T-helper 22 cell (primary cell): ENCODE results near the gene CSTB.

Source experiments
- DNase-seq: peaks from one replicate; pipeline ENCODE4 v3.0.0-alpha.2; 2020; ENCODE audit warnings: low read depth

CSTB gene

DNA sequence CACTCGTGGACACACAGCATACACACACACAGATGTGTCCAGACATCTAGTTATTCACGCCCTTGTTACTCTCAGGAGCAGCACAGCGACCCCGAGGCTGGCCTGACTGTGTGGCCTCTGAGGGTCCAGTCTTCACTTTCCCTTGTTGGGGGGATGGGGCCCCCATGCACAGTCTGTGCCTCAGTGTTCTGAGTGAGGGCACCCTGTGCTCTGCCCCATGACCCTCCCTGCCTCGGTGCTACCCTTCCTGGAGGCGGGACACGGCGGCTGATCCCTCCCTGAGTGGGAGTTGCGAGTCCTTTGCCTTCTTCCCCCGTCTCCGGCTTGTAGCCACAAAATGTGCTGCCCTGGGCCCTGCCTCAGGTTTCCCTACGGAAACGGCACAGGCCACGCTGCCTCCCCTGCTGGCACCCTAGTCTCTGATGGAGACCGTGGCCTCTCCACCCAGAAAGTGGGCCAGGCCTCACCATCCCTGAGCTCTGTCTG, 8.6 kb downstream of the CSTB start:
- DNase-seq, result no peak

DNA sequence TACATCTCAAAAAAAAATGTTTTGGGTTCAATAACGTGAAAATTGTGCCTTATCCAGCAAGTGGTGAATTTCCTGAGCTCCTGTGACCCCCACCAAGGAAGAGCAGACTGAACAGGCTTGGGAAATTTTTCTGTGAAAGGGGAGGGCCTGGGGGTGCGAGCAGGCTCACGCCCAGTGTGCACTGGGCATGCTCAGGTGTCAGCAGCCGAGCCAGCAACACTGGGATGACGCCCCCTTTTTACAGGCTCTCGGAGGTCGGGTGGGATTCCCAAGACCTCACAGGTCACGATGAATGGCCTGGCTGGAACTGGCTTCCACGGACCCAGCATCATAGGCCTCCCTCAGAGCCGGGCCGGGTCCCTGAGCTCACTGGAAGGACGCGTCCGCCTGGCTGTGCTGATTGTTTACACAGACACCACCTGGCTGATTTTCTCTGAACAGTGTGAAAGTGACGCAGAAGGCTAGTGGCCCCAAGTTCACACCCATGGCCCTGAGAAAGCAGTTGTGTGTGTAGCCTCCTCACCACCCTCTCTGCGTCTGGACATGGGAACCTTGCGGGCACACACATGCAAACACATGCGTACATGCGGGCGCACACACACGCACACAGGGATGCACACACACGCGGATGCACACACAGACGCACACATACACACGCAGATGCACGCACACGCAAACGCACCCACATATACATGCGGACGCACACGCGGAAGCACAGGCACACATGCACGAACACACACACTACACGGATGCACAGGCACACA, 9.2 kb downstream of the CSTB start:
- DNase-seq, result no peak

DNA sequence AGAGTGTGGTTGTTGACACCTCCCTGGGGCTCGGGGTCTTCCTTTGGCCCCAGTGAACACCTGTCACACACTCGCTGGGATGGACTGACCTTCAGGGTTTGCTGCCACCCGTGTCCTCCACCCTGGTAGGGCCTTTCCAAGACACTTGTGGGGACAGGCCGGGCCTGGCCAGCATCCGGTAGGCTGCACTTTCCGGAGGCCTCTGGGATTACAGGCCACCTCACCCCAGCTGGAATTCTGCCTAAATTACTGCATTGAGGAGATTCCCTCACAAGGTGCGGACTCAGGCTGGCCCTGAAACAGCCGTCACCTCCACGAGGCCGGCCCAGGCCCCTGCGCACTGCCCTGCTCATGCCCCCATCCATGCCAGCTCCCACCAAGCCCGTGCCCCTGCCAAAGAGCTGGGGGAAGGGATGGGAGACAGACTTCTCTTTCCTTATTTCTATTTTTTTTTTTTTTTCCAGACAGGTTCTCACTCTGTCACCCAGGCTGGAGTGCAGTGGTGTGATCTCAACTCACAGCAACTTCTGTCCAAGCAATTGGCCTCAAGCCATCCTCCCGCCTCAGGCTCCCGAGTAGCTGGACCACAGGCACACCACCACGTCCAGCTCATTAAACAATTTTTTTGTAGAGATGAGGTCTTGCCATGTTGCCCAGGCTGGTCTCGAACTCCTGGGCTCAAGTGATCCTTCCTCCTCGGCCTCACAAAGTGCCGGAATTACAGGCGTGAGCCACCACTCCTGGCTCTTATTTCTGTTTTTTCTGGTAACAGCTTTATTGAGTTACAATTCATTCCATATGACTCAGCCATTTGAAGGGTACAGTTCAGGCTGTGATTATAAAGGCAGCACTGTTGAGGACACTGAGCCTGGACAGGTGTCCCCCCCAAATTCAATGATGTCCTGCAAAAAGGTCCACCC, 11.3 kb downstream of the CSTB start:
- DNase-seq, result no peak

DNA sequence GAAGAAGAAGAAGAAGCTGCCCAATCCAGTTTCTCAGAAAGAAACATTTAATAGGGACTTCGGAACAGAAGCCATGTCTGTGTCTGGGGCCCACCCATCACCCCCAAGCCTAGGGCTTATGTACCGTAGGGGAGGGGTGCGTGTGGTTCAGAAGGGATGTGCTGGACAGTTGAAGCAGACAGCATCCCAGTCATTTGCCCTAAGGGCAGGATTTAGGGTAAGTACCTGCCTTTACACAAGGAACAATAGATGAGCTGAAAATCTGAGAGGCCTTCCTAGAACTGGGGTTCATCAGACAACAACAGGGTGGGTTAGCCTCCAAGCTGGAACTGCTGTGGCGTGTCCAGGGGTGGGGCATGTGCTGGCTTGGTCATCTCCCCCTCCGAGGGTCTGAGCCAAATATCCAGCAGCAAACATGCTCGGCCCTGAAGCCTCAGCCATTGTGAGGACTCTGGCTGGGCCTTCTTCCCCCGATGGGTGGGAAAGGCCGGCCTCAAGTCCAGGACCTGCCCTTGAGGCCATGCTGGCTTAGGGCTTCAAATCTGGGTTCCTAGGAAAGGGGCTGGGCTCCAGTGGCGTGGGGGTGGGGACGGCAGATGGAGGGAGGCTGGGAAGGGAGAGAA, 12.1 kb downstream of the CSTB start:
- no peak for DNase-seq

DNA sequence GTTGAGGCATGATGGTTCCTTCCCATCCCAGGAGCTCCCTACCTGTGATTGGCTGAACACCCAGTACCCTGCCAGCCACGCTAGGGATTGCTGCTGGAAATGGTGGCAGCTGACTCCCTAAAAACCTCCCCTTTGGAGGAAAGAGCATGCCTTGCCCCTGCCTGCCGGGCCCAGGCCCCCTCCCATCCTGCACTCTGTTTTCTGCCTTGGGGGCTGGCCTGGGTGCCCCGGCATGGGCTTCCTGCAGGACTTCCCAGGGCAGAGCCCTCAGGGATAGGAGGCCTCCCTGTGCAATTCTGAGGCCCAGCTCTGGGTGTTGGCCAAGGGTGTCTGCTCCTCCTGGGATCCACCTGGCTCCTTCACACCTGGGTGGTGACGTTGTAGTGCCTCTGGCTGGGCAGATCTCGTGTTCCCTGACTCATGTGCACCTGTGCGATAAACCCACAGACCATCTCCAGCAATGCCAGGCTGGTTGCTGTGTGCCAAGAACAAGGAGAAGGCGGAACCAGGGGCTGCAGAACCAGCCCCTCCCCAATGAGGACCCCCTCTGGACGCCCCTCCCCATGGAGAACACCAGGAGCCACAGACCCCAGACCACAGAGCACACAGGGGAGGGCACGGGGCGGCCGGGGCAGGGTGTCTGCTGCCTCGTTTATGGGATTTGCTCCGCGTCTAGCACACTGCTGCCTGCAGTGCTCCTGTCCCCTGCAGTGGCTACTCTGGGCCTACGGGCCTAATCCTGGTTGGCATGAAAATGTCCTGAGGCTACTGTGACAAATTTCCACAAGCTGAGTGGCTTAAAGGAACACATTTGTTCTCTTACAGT, 13.6 kb downstream of the CSTB start:
- DNase-seq, result no peak

DNA sequence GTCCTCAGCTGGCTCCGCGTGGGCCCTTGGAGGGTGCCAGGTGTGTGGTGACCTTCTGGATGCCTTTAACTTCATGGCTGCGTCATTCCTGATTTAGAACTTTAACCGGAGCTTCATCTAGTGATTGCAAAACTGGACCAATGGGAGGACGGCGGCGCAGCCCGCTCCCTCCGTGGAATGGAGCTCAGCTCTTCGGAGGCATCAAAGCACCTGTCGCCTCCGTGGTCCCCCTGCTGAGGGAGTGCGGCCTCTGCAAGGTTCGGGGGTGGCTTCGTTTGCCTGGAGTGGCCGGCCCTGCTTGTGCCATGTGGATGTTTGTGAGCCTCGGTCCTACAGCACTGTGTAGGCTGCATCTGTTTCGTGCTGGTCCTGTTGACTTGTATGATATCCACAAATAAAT, 14.2 kb downstream of the CSTB start:
- DNase-seq, result no peak

DNA sequence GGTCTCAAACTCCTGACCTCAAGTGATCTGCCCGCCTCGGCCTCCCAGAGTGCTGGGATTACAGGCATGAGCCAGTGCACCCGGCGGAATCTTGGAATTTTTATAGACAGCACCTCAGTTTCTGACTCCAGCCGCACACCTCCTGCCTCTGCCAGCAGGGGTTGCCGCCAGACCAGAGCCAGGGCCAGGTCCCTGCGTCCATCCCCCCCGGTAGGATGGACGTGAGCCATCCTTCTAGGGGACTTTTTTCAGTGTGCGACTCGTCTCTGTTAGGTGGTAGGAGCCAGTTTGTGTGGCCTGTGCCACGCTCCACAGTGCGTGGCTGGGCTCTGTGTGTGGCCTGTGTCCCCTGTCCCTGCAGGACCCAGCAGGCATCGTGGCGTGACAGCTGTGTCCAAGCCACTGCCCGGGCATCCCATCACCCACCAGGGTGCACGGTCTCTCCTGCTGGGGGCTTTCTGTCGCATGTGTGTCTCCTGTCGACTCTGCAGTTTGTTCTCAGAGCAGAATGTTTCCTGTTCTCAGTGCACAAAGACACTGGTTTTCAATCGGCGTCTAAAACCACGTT, 15.6 kb downstream of the CSTB start:
- no peak for DNase-seq

DNA sequence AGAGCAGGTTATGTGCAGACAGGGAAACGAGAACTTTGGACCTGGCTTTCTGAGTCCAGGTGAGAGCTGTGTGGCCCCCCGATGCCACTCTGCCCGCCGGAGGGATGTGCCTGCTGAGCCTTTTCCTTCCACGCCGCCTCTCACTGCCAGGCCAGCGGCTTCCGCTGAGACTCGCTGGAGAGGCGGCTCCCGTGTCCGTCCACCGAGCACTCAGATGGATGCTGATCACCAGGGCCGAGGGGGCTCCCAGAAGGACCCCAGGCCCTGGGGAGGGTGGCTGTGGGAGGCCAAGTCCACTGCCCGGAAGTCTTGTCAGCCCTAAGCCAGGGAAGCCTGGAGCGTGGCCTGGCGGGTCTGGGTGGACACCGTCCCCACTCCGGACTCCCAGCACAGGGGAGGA, 16.5 kb downstream of the CSTB start:
- DNase-seq, result no peak

DNA sequence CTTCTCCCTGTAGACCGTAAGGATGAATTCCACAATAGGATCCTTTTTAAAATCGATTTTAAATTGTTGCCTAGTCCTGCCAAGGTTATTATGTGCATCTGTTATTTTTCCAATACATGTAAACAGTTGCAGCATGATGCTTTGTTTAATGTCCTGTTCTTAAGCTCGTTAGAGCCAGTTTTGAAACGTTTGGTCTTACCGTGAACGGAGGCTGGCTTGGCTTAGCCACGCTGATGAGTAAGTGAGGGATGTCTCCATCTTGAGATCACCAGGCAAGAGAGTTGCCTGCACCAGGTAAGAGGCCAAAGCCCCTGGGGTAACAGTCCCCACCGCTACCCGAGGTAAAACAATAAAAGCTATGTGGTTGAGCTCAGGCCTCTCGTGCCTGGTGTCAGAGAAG, 17.3 kb downstream of the CSTB start:
- DNase-seq, result no peak

DNA sequence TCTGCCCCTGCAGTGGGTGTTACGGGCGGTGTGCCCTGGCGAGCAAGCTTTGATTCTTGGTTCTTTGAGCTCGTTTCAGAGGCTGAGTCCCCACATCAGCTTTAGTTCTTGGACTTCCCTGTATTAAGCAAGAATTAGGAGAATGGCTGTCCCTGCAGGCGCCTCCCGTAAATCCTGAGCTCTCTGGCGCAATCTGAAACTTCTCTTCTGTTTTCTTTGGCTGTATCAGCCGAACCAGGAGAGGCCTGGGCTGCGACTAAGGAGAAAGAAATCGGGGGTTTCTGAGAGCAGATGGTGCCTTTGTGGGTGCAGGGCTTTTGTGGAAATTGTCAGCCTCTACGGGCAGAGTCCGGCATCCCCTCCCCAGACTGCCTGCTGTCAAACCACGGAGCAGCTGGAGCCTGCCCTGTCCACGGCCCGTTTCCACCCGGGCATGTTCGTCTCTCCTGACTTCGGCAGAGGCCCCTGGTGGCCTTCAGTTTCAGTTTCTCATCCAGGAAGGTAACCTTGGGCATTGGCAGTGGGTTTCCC, 17.9 kb downstream of the CSTB start:
- DNase-seq, result no peak

DNA sequence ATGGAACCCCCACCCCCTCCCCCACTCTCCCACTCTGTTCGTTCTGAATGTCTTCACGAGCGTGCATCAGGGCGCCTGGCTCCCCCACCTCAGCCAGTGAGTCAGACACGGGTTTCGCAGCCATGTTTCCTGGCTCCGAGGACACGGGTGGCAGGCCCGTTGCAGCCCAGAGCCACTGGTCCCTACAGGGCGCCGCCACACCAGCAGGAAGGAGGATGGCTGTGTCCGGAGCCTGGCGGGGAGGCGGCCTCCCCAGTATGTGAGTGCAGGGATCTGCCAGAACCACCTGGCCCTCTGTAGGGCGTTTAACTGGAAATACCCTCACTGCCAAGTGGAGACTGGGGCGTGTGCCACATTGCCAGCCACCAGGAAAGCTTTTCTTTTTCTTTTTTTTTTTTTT, 18.5 kb downstream of the CSTB start:
- no peak for DNase-seq

DNA sequence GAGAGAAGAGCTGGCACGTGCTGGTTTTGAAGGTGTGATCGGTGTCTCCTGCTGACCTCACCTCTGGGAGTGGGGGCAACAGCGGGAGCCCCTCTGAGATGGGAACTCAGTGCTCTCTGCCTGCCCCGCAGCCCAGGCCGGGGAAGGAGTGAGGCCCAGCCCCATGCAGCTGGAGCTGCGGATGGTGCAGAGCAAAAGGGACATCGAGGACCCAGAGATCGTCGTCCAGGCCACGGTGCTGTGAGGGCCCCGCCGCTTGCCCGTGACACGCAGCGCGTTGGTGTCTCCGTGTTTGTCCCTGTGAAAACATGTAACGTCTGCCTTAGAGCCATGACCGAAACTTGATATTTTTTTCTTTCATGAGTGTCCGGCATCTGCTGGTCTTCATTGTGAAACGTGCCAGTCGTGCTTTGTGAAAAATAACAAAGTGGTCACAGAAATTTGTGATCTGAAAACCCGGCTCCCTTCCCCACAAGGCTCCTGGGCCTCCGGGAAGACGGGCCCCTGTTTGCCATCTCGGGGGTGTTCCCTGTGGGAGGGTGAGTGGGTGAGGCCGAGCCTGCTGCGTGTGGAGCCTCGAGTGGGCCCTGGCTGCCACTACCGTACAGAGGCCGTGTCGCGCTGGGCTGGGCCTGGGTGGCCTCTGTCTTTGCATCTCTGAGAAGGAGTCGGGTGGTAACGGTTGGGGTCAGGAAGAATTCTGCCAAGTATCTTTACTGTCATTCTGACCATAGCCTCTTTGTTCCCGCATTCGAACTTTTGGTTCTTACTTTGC, 20.1 kb downstream of the CSTB start:
- no peak for DNase-seq

DNA sequence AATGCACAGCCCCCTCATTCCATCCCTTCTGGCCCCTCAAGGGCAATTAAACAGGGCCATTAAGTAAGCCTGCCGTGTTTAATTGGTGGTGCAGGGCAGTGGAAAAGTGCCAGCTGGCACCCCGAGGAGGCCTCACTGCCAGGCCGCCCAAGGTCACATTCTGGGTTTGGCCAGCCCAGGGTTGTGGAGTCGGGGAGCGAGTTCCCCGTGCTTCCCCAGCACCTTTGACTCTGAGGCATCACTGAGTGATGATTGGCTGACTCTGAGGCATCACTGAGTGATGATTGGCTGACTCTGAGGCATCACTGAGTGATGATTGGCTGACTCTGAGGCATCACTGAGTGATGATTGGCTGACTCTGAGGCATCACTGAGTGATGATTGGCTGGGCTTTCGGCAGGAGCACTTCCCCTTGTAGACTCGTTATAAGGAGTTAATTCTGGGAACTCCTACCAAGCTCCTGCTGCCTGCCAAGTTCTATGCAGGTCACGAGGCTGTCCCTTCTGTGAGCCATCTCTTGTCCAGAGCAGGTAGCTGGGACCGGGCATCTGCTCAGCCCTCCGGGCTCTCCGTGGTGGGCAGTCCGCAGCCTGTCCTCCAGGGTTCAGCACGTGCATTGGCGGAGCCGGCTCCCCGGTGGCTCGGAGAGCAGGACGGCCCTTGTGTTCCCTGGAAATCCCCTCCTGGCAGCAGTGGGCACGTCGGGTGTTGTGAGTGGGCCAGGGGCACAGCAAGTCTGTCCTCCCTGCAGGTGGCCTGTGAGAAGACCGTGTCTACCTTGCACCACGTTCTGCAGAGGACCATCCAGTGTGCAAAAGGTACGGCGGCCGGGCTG, 20.9 kb downstream of the CSTB start:
- DNase-seq, result no peak

DNA sequence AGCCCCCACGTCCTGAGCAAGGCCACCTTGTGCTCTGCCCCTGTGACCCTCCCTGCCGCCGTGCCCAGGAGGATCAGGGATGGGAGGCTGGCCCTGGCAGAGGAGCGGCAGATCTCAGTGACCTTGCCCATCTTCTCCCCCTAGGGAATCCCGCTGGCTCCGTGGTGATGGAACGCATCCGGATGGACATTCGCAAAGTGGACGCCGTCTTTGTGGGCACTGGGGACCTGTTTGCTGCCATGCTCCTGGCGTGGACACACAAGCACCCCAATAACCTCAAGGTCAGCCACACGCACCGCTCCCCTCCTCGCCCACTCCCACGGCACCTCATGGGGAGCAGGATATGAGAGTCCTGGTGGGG, 22.7 kb downstream of the CSTB start:
- DNase-seq, result no peak

DNA sequence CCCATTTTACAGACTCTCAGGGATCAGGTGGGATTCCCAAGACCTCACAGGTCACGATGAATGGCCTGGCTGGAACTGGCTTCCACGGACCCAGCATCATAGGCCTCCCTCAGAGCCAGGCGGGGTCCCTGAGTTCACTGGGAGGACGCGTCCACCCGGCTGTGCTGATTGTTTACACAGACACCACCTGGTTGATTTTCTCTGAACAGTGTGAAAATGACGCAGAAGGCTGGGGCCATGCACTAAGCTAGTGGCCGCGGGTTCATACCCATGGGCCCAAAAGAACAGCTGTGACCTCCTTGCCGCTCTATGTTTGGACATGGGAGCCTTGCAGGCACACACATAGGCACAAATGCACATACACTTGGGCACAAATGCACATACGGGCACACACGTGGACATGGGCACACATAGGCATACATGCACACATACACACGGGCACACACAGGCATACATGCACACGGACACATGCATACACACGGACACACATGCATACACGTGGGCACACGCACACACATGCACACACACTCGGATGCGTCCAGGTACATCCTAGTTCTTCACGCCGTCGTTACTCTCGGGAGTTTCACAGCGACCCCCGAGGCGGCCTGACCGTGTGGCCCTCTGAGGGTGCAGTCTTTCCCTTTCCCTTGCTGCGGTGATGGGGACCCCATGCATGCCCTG, 23.2 kb downstream of the CSTB start:
- no peak for DNase-seq

DNA sequence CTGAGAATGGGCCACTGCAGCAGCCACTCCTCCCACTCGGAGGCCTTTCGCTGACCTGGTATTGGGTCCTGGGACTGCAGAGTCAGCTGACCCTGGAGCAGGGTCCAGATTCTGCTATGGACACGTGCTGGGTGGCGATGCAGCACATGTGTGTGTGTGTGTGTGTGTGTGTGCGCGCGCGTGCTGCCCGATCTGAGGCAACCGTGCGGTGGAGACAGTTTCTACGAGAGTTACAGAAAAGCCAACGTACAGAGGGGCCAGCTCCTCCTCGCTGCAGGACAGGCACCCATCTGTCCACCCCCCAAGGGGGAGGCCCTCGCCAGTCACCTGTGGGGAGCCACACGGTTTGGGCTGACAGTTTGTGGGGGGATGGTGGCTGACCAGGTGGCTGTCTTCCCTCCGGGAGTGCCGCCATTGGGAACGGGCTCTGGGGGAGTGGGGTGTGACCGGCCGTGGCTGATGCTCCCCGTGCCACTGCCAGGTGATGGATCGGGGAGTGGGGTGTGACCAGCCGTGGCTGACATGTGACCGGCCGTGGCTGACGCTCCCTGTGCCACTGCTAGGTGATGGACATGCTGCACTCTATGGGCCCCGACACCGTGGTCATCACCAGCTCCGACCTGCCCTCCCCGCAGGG, 24.0 kb downstream of the CSTB start:
- DNase-seq, result no peak

DNA sequence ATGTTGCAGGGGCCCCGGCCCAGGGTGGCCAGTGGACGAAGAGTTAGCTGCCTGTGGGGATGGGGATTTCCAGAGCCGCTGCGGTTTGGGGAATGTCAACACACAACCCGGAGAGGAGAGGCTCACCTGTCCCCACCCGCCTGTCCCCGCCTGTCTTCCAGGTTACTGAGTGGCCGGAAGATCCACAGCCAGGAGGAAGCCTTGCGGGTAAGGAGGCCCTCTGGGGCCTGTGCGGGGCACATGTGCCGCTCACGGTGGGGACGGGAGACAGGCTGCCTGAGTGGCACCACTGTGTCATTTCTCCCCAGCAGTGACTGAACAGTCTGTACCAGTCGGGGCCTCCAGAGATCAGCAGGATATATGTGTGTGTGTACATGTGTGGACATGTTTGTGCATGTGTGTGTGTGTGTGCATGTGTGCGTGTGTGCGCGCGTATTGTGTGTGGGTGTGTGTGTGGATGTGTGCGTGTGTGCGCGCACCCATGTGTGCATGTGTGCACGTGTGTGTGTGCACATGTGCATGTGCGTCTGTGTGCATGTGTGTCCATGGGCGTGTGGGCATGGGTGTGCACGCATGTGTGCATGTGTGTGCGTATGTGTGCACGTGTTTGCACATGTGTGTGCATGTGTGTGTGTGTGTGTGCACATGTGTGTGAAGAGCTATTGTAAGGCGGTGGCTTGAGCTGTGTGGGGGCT, 25.6 kb downstream of the CSTB start:
- DNase-seq, result no peak
